Activated naive CD4-positive, alpha-beta T cell treated with anti-CD3 and anti-CD28 coated beads, Interleukin-2, amount 50 U/mL, for 24 hours (primary cell): ENCODE measurements around the gene MMP3.
"Not testable (repeated sequence)": the region's sequence is repeated elsewhere in the genome, so short reads cannot be mapped to it uniquely, and the experiment has no call there.

Experiments used
- H3K27ac Mint-ChIP-seq: one replicate; pipeline ENCODE4 v1.8.0; 2021; ENCODE audit warnings: mild to moderate bottlenecking, mixed read lengths
- H3K27me3 Mint-ChIP-seq: one replicate; pipeline ENCODE4 v1.8.0; 2021; ENCODE audit warnings: mixed read lengths
- H3K36me3 Mint-ChIP-seq: one replicate; pipeline ENCODE4 v1.8.0; 2021; ENCODE audit warnings: mixed read lengths
- H3K4me1 Mint-ChIP-seq: one replicate; pipeline ENCODE4 v1.8.0; 2021; ENCODE audit warnings: mixed read lengths
- H3K4me3 Mint-ChIP-seq: one replicate; pipeline ENCODE4 v1.8.0; 2021; ENCODE audit warnings: mild to moderate bottlenecking, mixed read lengths
- H3K9me3 Mint-ChIP-seq: one replicate; pipeline ENCODE4 v1.8.0; 2021; ENCODE audit warnings: mixed read lengths

Gene MMP3

GRCh38 chr11:102843489-102843888 is at the start of gene MMP3:
Gene MMP3 (minus strand): TSS chr11:102843609. CDS start chr11:102843546, 63 bp downstream.
- Mint-ChIP-seq H3K9me3 (no peaks in the 10 kb centered on the region), H3K36me3 (no peaks in the 10 kb centered on the region), H3K4me1 (no peaks in the 10 kb centered on the region), H3K27ac (no peak within 1 kb of the TSS), H3K27me3 (peaks cover 3% of the 10 kb centered on the region), H3K4me3 (no peak within 1 kb of the TSS)

- Mint-ChIP-seq H3K27ac (no peak overlapping the region), H3K9me3 (peaks cover 13% of the 10 kb centered on the region), H3K27me3 (peaks cover 4% of the 10 kb centered on the region), H3K36me3 (no peaks in the 10 kb centered on the region), H3K4me3 (no peak overlapping the region), H3K4me1 (no peaks in the 10 kb centered on the region)
Measured at GRCh38 chr11:102891736-102892135, 48.3 kb upstream of the MMP3 start.

DNA sequence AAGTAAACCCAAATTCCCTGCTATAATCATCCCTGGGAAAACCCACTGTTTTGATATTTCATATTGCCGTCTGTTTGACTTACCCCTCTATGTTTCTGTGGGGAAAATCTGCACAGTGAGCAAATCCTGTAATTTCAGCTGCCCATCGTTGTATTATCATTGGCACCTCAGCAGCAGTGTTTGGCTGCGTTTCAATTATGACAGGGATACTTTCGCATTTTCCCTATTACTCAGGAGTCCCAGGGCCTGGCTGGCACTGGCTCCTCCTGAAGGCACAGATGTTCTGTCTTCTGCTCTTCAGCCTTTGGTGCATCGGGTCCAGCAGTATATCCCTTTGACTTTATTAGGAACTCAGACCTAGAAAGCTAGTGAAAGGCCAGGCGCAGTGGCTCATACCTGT is 43.6 kb upstream of the MMP3 start:
- no peaks in the 10 kb centered on the region for H3K4me1 Mint-ChIP-seq
- H3K9me3 Mint-ChIP-seq: no peaks in the 10 kb centered on the region
- H3K27me3 Mint-ChIP-seq: peaks cover 4% of the 10 kb centered on the region
- H3K4me3 Mint-ChIP-seq: no peak overlapping the region
- H3K36me3 Mint-ChIP-seq: no peaks in the 10 kb centered on the region
- H3K27ac Mint-ChIP-seq: no peak overlapping the region

GRCh38 chr11:102883141-102883540 is 39.7 kb upstream of the MMP3 start:
- H3K36me3 Mint-ChIP-seq: no peaks in the 10 kb centered on the region
- no peaks in the 10 kb centered on the region for H3K9me3 Mint-ChIP-seq
- H3K4me1 Mint-ChIP-seq: no peaks in the 10 kb centered on the region
- no peak overlapping the region for H3K4me3 Mint-ChIP-seq
- H3K27ac Mint-ChIP-seq: no peak overlapping the region
- peaks cover 4% of the 10 kb centered on the region for H3K27me3 Mint-ChIP-seq

DNA sequence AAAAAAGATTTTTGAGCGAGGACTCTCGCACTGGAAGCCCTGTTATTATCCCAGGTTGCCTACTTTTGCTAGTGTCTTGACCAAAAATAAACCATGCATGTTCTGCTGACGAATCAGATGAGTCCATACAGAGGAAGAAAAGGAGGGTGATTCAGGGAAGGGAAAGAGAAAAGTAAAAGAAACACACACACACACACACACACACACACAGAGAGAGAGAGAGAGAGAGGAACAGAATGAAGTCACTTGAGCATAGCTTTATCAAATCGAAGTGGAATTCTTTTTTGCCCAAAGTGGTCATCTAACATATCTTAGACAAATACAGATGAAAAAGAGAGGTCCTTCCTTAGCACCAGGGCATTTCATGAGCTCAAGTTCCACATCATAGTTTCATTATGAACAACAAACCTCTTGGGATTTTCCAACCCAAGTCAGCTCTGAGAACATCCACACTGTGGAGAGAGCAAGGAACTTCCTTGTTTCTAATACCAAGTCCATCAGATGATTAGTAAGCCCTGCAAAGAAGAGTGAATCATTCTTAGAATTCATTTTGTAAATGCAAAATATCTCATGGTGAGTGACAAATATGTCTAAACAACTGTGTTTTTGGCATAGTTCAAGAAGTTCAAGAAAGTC is 39.1 kb upstream of the MMP3 start:
- Mint-ChIP-seq H3K36me3 (no peaks in the 10 kb centered on the region), H3K9me3 (no peaks in the 10 kb centered on the region), H3K4me1 (no peaks in the 10 kb centered on the region), H3K27me3 (peaks cover 4% of the 10 kb centered on the region), H3K4me3 (no peak overlapping the region), H3K27ac (no peak overlapping the region)

- H3K4me3 Mint-ChIP-seq: no peak overlapping the region
- H3K9me3 Mint-ChIP-seq: no peaks in the 10 kb centered on the region
- peaks cover 3% of the 10 kb centered on the region for H3K27me3 Mint-ChIP-seq
- H3K4me1 Mint-ChIP-seq: no peaks in the 10 kb centered on the region
- no peaks in the 10 kb centered on the region for H3K36me3 Mint-ChIP-seq
- H3K27ac Mint-ChIP-seq: no peak overlapping the region
Measured at GRCh38 chr11:102879801-102880200, 36.4 kb upstream of the MMP3 start.

- Mint-ChIP-seq H3K27ac (no peak overlapping the region), H3K4me1 (no peaks in the 10 kb centered on the region), H3K4me3 (no peak overlapping the region), H3K27me3 (peaks cover 3% of the 10 kb centered on the region), H3K9me3 (no peaks in the 10 kb centered on the region), H3K36me3 (no peaks in the 10 kb centered on the region)
Measured at GRCh38 chr11:102878595-102878994, 35.2 kb upstream of the MMP3 start.

DNA sequence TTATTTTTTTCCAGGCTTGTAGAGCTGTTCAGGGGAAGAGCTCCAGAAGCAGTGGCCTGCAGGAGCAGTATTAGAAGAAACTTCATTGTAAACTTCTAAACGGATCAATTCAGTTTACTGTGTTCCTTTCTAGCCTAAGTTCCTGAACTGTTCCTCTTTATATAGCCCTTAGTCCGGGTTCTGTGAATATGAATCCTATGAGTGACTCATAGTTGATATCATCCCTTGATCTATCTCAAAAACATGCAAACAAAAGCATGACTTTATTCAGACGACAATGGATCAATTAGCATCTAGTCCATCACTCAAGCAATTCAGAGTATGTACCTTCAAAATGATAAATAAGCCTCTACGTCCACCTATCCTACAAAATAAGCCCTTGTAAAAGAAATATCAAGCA is 31.4 kb upstream of the MMP3 start, which contains the start of gene MMP12:
Gene MMP12 (minus strand): TSS at position 131 of the 400 bp plus-strand sequence. CDS start 45 bp downstream, at position 86.
- H3K4me1 Mint-ChIP-seq: no peaks in the 10 kb centered on the region
- H3K27ac Mint-ChIP-seq: no peak within 1 kb of the TSS
- H3K4me3 Mint-ChIP-seq: no peak within 1 kb of the TSS
- H3K36me3 Mint-ChIP-seq: no peaks in the 10 kb centered on the region
- peaks cover 9% of the 10 kb centered on the region for H3K27me3 Mint-ChIP-seq
- H3K9me3 Mint-ChIP-seq: no peaks in the 10 kb centered on the region

GRCh38 chr11:102869354-102869964 is 26.1 kb upstream of the MMP3 start:
- not testable (repeated sequence) for H3K4me3 Mint-ChIP-seq, H3K27ac Mint-ChIP-seq, H3K36me3 Mint-ChIP-seq, H3K4me1 Mint-ChIP-seq, H3K9me3 Mint-ChIP-seq, H3K27me3 Mint-ChIP-seq

- H3K4me1 Mint-ChIP-seq: no peaks in the 10 kb centered on the region
- H3K4me3 Mint-ChIP-seq: no peak overlapping the region
- no peaks in the 10 kb centered on the region for H3K36me3 Mint-ChIP-seq
- H3K27ac Mint-ChIP-seq: no peak overlapping the region
- peaks cover 7% of the 10 kb centered on the region for H3K27me3 Mint-ChIP-seq
- no peaks in the 10 kb centered on the region for H3K9me3 Mint-ChIP-seq
Measured at GRCh38 chr11:102868339-102868738, 24.9 kb upstream of the MMP3 start.

- no peaks in the 10 kb centered on the region for H3K4me1 Mint-ChIP-seq
- H3K9me3 Mint-ChIP-seq: no peaks in the 10 kb centered on the region
- H3K36me3 Mint-ChIP-seq: no peaks in the 10 kb centered on the region
- H3K27ac Mint-ChIP-seq: no peak overlapping the region
- H3K4me3 Mint-ChIP-seq: no peak overlapping the region
- H3K27me3 Mint-ChIP-seq: peaks cover 9% of the 10 kb centered on the region
Measured at GRCh38 chr11:102864724-102865123, 21.3 kb upstream of the MMP3 start.

GRCh38 chr11:102853956-102854355 is 10.5 kb upstream of the MMP3 start:
- Mint-ChIP-seq H3K9me3 (no peaks in the 10 kb centered on the region), H3K4me1 (no peaks in the 10 kb centered on the region), H3K4me3 (no peak overlapping the region), H3K27me3 (peaks cover 4% of the 10 kb centered on the region), H3K27ac (no peak overlapping the region), H3K36me3 (no peaks in the 10 kb centered on the region)

- no peak overlapping the region for H3K4me3 Mint-ChIP-seq
- no peak overlapping the region for H3K27ac Mint-ChIP-seq
- no peaks in the 10 kb centered on the region for H3K36me3 Mint-ChIP-seq
- peaks cover 4% of the 10 kb centered on the region for H3K27me3 Mint-ChIP-seq
- H3K4me1 Mint-ChIP-seq: no peaks in the 10 kb centered on the region
- H3K9me3 Mint-ChIP-seq: no peaks in the 10 kb centered on the region
Measured at GRCh38 chr11:102853055-102853454, 9.6 kb upstream of the MMP3 start.

DNA sequence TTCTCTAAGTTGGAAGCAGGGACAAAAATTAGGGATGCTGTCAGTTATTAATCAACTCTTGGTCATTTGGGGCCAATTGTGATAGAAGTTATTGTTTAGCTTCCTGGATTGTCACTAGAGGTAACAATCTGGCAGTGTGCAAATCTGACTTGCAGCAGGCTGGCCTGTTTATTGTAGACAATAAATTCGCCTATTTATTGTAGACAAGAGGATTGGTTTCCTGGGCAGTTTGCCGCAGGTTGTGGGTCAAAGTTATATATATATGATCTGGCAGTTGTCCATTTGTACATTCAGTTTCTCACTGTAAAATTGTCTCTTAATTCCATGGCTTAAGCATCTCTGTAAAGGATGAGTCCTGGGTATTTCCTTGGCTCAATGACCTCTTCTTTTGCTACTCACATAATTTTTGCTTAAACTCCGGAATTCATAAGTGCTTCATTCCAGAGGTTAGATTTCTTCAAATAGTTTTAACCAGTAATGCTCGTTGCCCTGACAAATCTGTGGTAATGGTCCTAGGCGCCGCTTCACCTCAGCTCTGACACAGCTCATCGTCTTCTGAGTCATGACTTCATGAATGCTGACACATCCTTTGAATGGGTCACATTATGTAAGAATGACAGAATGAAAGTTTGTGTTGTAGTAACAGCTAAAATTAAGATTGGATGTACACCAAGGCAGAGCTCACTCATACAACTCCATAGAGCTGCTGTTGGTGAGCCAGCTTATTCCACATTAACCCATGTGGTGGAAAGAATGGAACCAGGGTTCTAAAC is 7.8 kb upstream of the MMP3 start:
- no peaks in the 10 kb centered on the region for H3K4me1 Mint-ChIP-seq
- H3K36me3 Mint-ChIP-seq: no peaks in the 10 kb centered on the region

DNA sequence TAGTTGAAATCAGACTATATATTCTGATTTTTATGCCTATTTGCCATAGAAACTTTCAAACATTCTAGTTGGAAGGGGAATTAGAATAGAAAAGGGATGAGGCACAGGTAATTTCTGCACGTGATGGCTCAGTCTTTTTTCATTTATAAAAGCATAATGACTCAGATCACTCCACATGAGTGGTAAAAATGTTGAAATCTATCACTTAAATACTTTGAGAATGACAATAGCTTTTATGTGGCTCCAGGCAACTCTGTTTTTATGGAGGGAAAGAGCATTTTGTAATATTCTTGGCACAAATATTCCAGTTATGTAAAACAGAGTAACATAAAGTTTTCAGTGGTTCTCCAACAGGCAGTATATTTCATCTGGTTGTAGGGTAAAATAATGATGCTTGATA is 5.9 kb upstream of the MMP3 start:
- H3K27me3 Mint-ChIP-seq: peaks cover 5% of the 10 kb centered on the region
- H3K27ac Mint-ChIP-seq: no peak overlapping the region
- no peak overlapping the region for H3K4me3 Mint-ChIP-seq
- no peaks in the 10 kb centered on the region for H3K9me3 Mint-ChIP-seq
- no peaks in the 10 kb centered on the region for H3K36me3 Mint-ChIP-seq
- H3K4me1 Mint-ChIP-seq: no peaks in the 10 kb centered on the region

More for the DNA sequence above, 7.8 kb upstream of the MMP3 start:
- no peak overlapping the region for H3K27ac Mint-ChIP-seq
- no peaks in the 10 kb centered on the region for H3K9me3 Mint-ChIP-seq
- peaks cover 6% of the 10 kb centered on the region for H3K27me3 Mint-ChIP-seq
- H3K4me3 Mint-ChIP-seq: no peak overlapping the region

DNA sequence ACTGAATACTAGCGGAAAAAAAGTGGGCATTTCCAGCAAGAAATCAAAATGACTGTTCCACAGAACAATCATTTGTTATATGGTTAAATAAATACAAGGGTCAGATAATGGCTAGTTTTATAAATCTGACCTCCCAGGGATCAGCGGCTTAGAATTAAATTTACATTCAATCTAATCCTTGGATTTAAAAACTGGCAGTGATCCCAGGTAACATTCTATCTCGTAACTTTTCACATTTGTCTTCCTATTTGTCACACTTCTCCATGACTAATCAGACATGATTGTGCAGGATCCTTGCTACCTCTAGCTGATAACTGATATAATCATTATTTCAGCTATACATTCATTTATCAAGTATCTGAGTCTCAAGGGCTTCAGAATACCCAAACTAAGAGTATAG is 2.9 kb upstream of the MMP3 start:
- Mint-ChIP-seq H3K36me3 (no peaks in the 10 kb centered on the region), H3K4me1 (no peaks in the 10 kb centered on the region), H3K4me3 (no peak overlapping the region), H3K9me3 (no peaks in the 10 kb centered on the region), H3K27ac (no peak overlapping the region), H3K27me3 (peaks cover 3% of the 10 kb centered on the region)
